Panc1 (cell line): ENCODE measurements around the gene SRCIN1. TPM values are rescaled to one million over a fixed set of nuclear protein-coding genes. Genes with fewer than 3 reads are reported as not detected.

Source experiments
- ATAC-seq: fragments of 200-7000 bp; cut with Tn5 transposase; 2 replicates; pipeline ENCODE4 v1.9.1; 2020; ENCODE audit warnings: mild to moderate bottlenecking, moderate library complexity
- BruUV-seq: library from RNA; stranded (reverse); fragments of 400-500 nt; replicated peaks from 2 replicates; lab custom pipeline; 2021; lab: Mats Ljungman, UMichigan
- CTCF ChIA-PET: fragments of 300-600 bp; sonication (Branson Sonifier 250); formaldehyde crosslinking; loops from one replicate; lab custom pipeline; 2022; ENCODE audit warnings: antibody characterized with exemption; lab: Charles Lee
- POLR2A ChIA-PET: fragments of 300-600 bp; sonication (Branson Sonifier 250); formaldehyde crosslinking; loops from one replicate; lab custom pipeline; 2022; ENCODE audit warnings: antibody characterized with exemption; lab: Charles Lee
- DNase-seq: peaks from one replicate; pipeline ENCODE4 v3.0.0-alpha.2; 2010; ENCODE audit warnings: low read depth, low spot score
- H3K27ac ChIP-seq: 2 replicates; pipeline ENCODE4 v1.5.1; 2011; ENCODE audit warnings: mild to moderate bottlenecking, low read length, inconsistent platforms
- H3K27me3 ChIP-seq: fragments of 200-500 bp; sonication (Bioruptor generic); 2 replicates; pipeline ENCODE4 v1.6.0; 2014; ENCODE audit warnings: low read length, inconsistent platforms; ENCODE audit not compliant: control insufficient read depth, insufficient read depth
- H3K36me3 ChIP-seq: fragments of 200-500 bp; sonication (Bioruptor generic); 2 replicates; pipeline ENCODE4 v1.5.1; 2014; ENCODE audit warnings: inconsistent platforms, mild to moderate bottlenecking, low read length, moderate library complexity; ENCODE audit not compliant: control insufficient read depth, insufficient read depth
- H3K4me1 ChIP-seq: 2 replicates; pipeline ENCODE4 v1.5.1; 2011; ENCODE audit warnings: inconsistent platforms, mild to moderate bottlenecking, low read length, moderate library complexity; ENCODE audit not compliant: control insufficient read depth, insufficient read depth
- H3K4me3 ChIP-seq, 2 experiments: 2 replicates each; pipeline ENCODE4 v1.5.1; 2011 to 2012; ENCODE audit warnings: low read depth in 2 of 2, low read length in 2 of 2, mild to moderate bottlenecking in 2 of 2, inconsistent platforms in 1 of 2, moderate library complexity in 1 of 2
- H3K9me3 ChIP-seq: fragments of 200-500 bp; sonication (Bioruptor generic); 2 replicates; pipeline ENCODE4 v1.5.1; 2014; ENCODE audit warnings: low read depth, mild to moderate bottlenecking, inconsistent platforms, low read length, moderate library complexity; ENCODE audit not compliant: control insufficient read depth, insufficient read depth
- CTCF ChIP-seq: fragments of 450-650 bp; IDR thresholded peaks from 2 replicates; pipeline ENCODE4 v1.5.1; 2017; ENCODE audit warnings: mild to moderate bottlenecking
- POLR2AphosphoS5 ChIP-seq: IDR thresholded peaks from 2 replicates; pipeline ENCODE4 v1.6.1; 2012; ENCODE audit warnings: mild to moderate bottlenecking, low read depth, low read length, moderate library complexity
- REST ChIP-seq, 2 experiments: IDR thresholded peaks; 2 replicates each; pipeline ENCODE4 v1.6.1; 2011 to 2012; ENCODE audit warnings: low read depth in 2 of 2, control low read depth in 1 of 2, low read length in 1 of 2, mild to moderate bottlenecking in 1 of 2, moderate library complexity in 1 of 2; ENCODE audit not compliant: insufficient read depth in 1 of 2
- SIN3A ChIP-seq: IDR thresholded peaks from 2 replicates; pipeline ENCODE4 v1.6.1; 2012; ENCODE audit warnings: low read depth, mild to moderate bottlenecking, low read length, moderate library complexity, borderline replicate concordance; ENCODE audit not compliant: insufficient read depth
- TCF7L2 ChIP-seq: IDR thresholded peaks from 2 replicates; pipeline ENCODE4 v1.6.1; 2011; ENCODE audit warnings: mild to moderate bottlenecking, low read depth, low read length, inconsistent platforms
- in situ Hi-C: cut with HindIII; loops from 2 replicates; pipeline ENCODE4 v1.10.0; 2016; ENCODE audit warnings: low sequenced_read_pairs, low pct_unique_long_range_greater_than_20kb
- intact Hi-C: fragments of 100-400 bp; cut with micrococcal nuclease; formaldehyde crosslinking; loops from one replicate; pipeline ENCODE4 v1.10.0; 2022; ENCODE audit not compliant: unreplicated experiment
- total RNA-seq: library from RNA; stranded (reverse); gene quantifications from one replicate; pipeline ENCODE4 v1.2.1, GENCODE V29; 2021; ENCODE audit not compliant: unreplicated experiment

The SRCIN1 gene
- total RNA-seq, 1 experiment from 2014 or later = 12.8 TPM

- no peaks in the 10 kb centered on the region for H3K9me3 ChIP-seq
- TF ChIP-seq REST (IDR thresholded peaks at IDR 0.05; ENCODE audit: insufficient read depth in 1 of 2, low read depth in 2 of 2, low read length in 1 of 2) (no peak), CTCF (no peak), SIN3A (no peak), TCF7L2 (no peak), POLR2AphosphoS5 (no peak)
- CTCF ChIA-PET = no interaction called here
- H3K27ac ChIP-seq = no peak overlapping the region
- H3K4me3 ChIP-seq = no peak overlapping the region
- peaks cover 17% of the 10 kb centered on the region for H3K4me1 ChIP-seq
- no TSS peak for BruUV-seq
- no peaks in the 10 kb centered on the region for H3K36me3 ChIP-seq
- intact Hi-C loops = no loop called here
- POLR2A ChIA-PET = no interaction called here
- no peaks in the 10 kb centered on the region for H3K27me3 ChIP-seq
- DNase-seq = no peak
- in situ Hi-C loops = no loop called here
- no peak for ATAC-seq
Measured at GRCh38 chr17:38600906-38601305, 4.8 kb downstream of the SRCIN1 start.

GRCh38 chr17:38600416-38600815 lies 5.3 kb downstream of the SRCIN1 start:
- intact Hi-C loops (no loop called here), in situ Hi-C loops (no loop called here)
- no TSS peak for BruUV-seq
- ATAC-seq (no peak), DNase-seq (no peak)
- no peaks in the 10 kb centered on the region for H3K27me3 ChIP-seq
- H3K27ac ChIP-seq = no peak overlapping the region
- H3K4me3 ChIP-seq = no peak overlapping the region
- no peaks in the 10 kb centered on the region for H3K9me3 ChIP-seq
- ChIA-PET CTCF (no interaction called here), POLR2A (no interaction called here)
- peaks cover 17% of the 10 kb centered on the region for H3K4me1 ChIP-seq
- TF ChIP-seq TCF7L2 = no peak
- TF ChIP-seq CTCF = no peak
- TF ChIP-seq SIN3A = no peak
- TF ChIP-seq REST (IDR thresholded peaks at IDR 0.05; ENCODE audit: insufficient read depth in 1 of 2, low read depth in 2 of 2, low read length in 1 of 2) = no peak
- TF ChIP-seq POLR2AphosphoS5 = no peak
- H3K36me3 ChIP-seq = no peaks in the 10 kb centered on the region
